AG04449 (cell line): ENCODE results near the gene BRINP2.

Source experiments
- CTCF ChIA-PET: fragments of 350-600 bp; formaldehyde crosslinking; extraction: SDS; loops from one replicate; lab custom pipeline; 2021; ENCODE audit warnings: antibody characterized with exemption; lab: Yijun Ruan, JAX
- POLR2A ChIA-PET: fragments of 400-600, 350-600 bp; formaldehyde crosslinking; extraction: SDS; loops from one replicate; lab custom pipeline; 2020; ENCODE audit warnings: antibody characterized with exemption, inconsistent platforms; lab: Yijun Ruan, JAX
- DNase-seq: peaks from one replicate; pipeline ENCODE4 v3.0.0-alpha.2; 2010; ENCODE audit warnings: low read depth, low spot score
- H3K4me3 ChIP-seq: 2 replicates; pipeline ENCODE4 v1.5.1; 2011; ENCODE audit warnings: low read depth, mild to moderate bottlenecking, control low read depth, low read length
- CTCF ChIP-seq: IDR thresholded peaks from one replicate; pipeline ENCODE4 v1.5.1; 2011; ENCODE audit warnings: mild to moderate bottlenecking, moderate library complexity, low read length, control low read depth, inconsistent platforms; ENCODE audit not compliant: insufficient read depth; ENCODE audit errors: missing control alignments

Gene BRINP2

DNA sequence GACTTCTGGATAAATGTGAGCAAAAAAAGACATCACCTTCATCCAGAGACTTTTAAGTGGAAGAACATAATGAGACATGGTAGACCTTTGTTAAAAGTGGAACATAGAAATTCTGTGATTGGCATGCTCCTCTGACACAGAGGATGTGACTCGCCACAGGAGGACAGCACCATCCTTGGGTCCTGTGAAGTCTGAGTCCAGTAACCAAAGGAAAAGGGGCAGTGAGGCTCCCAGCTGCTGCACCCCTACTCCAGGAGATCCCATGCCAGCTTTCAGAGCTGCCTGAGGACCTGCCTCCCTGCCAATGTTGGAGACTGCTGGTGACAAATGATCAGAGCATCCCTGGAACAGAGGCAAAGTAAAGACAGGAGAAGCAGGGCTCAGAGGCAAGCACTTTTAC, 136.2 kb downstream of the BRINP2 start:
- no peak overlapping the region for H3K4me3 ChIP-seq
- TF ChIP-seq CTCF = no peak
- no peak for DNase-seq
- ChIA-PET POLR2A (no interaction called here), CTCF (no interaction called here)

GRCh38 chr1:177307771-177308170, 137.0 kb downstream of the BRINP2 start:
- ChIA-PET CTCF (no interaction called here), POLR2A (no interaction called here)
- no peak for TF ChIP-seq CTCF
- DNase-seq = no peak
- H3K4me3 ChIP-seq = no peak overlapping the region

DNA sequence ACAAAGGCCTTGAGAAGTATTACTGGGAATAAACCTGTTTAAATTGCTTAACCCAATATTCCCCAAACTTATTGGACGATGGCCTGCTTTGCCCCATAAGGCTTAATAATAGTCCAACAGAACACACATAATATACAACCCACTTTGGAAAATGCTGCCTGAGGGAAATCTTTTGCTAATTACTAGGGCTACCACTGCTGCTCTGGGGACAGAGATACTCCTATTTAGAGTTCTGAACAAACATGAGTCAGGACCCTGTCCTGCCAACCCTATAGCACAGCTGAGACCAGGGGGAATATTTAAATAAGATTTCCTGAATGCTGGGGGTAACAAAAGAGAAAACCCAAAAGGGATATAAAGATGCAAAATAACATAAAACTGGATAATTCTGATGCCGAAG, 139.1 kb downstream of the BRINP2 start:
- CTCF ChIA-PET = interaction anchor here (1.9 kb wide), 1 partner anchor 414 kb away, joined by 5 read pairs; no protein-coding TSS in a partner anchor
- POLR2A ChIA-PET = no interaction called here

GRCh38 chr1:177310326-177310725, 139.6 kb downstream of the BRINP2 start:
- ChIA-PET POLR2A (no interaction called here), CTCF (interaction anchor here (1.9 kb wide), 1 partner anchor 414 kb away, joined by 5 read pairs; no protein-coding TSS in a partner anchor)
- DNase-seq = no peak
- H3K4me3 ChIP-seq = no peak overlapping the region
- TF ChIP-seq CTCF = no peak

More for the DNA sequence above, 139.1 kb downstream of the BRINP2 start:
- H3K4me3 ChIP-seq = no peak overlapping the region
- DNase-seq = no peak
- TF ChIP-seq CTCF = no peak

DNA sequence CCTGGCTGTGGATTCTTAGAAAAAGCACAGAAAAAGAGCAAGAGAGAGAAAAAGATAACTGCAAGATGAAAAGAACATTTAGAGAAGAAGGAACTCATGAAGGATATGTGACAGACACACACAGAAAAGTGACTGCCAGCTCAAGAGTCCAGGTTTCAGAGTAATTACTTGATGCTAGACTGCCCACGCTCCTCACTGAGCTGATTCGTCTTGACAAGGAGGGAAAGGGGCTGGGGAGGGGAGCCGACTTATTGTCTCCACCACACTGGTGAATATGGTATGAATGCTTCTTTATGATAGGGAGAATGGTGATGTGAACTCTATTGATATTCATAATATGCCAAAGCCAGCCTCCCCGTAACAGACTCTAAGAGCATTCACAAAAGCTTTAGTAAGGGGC, 140.4 kb downstream of the BRINP2 start:
- no peak for DNase-seq
- no peak overlapping the region for H3K4me3 ChIP-seq
- ChIA-PET CTCF (interaction anchor here (1.9 kb wide), 1 partner anchor 415 kb away, joined by 5 read pairs; no protein-coding TSS in a partner anchor), POLR2A (no interaction called here)
- TF ChIP-seq CTCF = no peak

- POLR2A ChIA-PET = no interaction called here
- CTCF ChIA-PET = interaction anchor here (1.9 kb wide), 1 partner anchor 415 kb away, joined by 5 read pairs; no protein-coding TSS in a partner anchor
These were observed 140.8 kb downstream of the BRINP2 start for GRCh38 chr1:177311586-177311985.

More at GRCh38 chr1:177311586-177311985, 140.8 kb downstream of the BRINP2 start:
- TF ChIP-seq CTCF = no peak
- no peak for DNase-seq
- no peak overlapping the region for H3K4me3 ChIP-seq
